AML-193 (cell line): ENCODE measurements around the gene HEATR5A.
"Not testable (repeated sequence)": the region's sequence is repeated elsewhere in the genome, so short reads cannot be mapped to it uniquely, and the experiment has no call there.

ENCODE experiments used
- DNase-seq, 2 experiments: peaks; one replicate each; lab custom pipeline; 2025; lab: John Stamatoyannopoulos, UW

The HEATR5A gene

DNA sequence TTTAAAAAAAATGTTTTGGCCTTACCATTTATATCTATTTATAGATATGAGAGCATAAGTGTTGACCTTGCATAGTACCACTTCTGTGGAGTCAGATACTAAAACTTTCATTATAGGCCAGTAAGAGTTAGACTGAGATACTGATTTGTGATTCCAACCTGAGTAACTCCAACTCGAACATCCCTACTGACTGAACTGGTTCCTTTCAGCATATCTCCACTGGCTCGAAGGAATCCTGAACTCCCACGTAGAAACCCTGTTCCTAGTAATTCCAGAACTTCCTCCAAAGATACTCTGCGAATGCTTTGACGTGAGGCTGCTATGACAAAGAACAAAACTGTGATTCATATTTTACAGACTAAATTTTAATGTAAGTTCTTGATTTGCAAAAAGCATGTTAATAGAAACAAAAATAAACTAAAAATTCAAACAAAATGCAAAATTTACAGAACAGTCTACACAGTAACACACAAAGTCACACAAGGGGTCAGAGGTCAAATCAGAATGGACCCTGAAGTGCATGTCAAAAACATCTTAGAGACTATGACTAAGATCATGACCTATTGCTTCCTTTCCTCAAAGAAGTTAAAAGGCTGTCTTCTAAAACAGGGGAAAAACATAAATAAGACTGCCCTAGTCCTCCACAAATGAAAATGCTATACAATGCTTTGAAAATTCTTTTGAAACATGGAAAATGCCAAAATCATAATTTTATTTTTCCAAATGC lies 31.5 kb downstream of the HEATR5A start:
- no peak for DNase-seq

DNA sequence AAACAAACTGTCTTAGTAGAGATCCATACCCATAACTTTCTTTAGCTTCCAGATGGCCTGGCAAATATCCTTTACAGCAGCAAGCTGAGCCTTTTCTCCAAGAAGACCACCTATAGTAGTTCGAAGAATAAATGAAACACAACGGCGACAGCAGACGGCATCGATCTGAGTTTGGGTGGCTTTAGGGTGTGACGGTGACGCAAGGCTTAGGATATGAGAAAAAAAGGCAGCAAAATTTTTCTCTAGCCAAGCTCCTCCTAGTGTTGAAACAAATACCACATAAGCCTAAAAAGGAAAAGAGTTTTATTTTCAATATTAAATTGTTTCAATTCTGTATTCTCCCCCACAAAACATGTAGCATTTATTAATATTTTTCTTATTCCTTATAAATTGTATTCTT lies 33.3 kb downstream of the HEATR5A start:
- DNase-seq, result no peak

DNA sequence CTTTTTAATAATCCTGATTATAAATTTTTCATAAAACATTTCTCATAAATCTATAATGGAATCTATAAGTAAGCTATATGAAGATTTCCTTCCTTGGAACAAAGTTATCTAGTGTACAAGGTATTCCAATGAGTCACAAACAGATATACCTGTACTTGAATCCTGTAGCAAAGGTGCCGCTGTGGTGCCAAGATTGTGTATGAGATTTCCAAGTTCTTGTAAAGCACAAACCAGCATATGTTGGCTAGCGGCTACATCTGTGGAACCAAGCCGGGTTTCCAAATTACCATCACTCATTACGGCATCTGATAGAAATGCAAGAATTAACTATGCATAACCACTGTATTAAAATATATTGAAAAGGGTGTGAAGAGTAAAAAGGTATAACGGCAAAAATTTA lies 34.1 kb downstream of the HEATR5A start:
- DNase-seq, result no peak

DNA sequence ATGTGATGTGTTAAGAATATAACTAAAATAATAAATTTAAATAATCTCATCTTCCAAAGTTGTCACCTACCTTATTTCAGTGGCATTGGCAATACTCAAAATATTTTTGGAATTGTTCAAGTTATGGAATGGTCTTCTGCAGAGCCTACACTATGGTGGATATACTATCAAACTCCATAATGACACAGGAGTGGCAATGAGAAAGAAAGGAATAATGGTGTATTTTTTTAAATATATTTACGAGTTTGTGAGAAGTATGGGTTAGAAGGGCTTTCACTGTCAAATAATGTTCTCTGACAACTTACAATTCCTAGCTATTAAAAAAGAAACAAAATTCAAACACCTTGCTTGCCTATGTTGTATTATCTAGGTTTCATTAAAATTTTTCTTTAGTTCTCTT lies 38.1 kb downstream of the HEATR5A start:
- DNase-seq, result no peak

DNA sequence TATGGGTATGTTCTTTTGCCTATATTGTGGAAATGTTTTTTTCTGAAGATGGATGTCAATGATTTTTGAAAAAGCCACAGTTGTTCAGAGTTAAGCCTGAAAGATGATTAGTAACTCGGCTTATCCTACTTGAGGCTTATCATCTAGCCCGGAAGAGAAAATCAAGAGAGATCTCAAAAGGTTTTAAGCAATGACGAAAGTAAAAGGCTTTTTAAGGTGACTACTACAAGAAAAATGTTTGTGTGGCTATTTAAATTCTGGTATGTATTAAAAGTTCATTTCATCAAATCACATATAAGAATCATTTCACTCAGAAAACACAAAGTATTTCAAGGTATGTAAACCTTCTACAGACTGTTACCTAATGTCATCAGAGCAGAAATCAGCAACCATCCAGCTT lies 40.2 kb downstream of the HEATR5A start:
- no peak for DNase-seq

DNA sequence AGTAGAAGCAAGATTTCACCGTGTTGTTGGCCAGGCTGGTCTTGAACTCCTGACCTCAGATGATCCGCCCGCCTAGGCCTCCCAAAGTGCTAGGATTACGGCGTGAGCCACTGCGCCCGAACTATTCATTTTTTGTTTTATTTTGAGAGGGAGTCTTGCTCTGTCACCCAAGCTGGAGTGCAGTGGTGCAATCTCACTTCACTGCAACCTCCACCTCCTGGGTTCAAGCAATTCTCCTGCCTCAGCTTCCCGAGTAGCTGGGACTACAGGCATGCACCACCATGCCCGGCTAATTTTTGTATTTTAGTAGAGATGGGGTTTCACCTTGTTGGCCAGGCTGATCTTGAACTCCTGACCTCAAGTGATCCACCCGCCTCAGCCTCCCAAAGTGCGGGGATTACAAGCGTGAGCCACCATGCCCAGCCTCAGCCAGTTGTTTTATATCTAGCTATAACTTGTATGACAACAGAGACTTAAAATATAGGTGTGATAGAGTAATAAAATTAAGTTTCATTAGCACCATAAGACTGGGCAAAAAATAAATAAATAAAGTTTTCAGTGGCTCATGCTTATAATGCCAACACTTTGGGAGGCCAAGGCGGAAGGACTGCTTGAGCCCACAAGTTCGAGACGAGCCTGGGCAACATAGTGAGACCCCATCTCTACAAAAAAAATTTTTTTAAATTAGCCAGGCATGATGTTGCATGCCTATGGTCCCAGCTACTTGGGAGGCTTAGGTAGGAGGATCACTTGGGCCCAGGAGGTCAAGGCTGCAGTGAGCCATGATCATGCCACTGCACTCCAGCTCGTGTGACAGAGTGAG lies 41.0 kb downstream of the HEATR5A start:
- DNase-seq, result not testable (repeated sequence)

DNA sequence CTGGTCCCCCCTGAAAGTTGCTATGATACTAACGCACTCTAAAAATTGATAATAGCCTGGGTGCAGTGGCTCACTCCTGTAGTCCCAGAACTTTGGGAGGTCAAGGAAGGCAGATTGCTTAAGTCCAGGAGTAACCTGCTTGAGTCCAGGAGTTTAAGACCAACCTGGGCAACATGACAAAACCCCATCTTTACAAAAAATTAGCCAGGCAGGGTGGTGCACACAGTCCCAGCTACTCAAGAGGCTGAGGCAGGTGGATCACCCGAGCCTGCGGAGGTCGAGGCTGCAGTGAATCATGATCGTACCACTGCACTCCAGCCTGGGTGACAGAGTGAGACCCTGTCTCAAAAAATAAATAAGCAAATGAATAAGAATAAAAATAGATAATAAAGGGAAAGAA lies 42.9 kb downstream of the HEATR5A start:
- no peak for DNase-seq

DNA sequence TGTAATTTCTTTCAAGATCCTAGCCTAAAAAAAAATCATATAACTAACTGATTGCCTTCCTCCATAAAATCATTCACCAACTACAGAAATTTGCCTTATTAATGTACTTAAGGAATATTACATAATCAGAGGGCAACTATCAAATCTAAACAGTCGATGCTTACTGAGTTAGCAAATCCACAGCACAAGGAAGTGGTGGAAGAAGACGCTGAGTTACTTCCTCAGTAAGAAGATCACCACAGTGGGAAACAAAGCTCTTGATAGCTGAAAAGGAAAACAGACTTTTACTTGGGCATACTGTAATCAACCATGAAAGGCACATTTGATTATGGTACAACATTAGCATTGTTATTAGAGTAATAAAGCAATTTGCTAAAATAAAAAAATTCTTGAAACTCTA lies 48.7 kb downstream of the HEATR5A start:
- DNase-seq, result peak; percentile 68 to 87

DNA sequence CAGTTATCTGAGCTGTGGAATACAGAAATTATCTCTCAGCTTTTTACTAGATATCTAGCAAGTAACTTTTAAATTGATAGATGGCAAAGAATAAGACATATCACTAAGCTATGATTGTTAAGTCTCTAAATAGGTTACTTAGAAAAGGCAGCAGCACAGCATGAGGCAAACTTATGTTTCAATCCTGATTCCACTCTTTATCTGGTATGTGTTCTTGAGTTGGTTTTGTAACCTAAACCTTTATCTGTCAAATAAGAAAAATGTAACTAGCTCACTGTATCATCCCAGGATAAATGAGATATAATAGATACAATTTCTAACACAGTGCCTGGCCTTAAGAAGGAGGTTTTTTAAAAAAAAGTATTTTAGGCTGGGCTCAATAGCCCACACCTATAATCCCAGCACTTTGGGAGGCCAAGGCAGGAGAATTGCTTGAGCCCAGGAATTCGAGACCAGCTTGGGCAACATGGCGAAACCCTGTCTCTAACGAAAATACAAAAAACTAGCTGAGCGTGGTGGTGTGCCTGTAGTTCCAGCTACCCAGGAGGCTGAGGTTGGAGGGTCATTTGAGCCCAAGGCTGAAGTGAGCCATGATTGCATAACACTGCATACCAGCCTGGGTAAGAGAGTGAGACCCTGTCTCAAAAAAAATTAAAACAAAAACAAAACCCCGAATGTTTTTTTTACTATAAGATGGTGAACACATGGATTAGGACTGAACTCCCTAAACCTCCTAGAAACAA lies 56.8 kb downstream of the HEATR5A start:
- DNase-seq, result no peak

DNA sequence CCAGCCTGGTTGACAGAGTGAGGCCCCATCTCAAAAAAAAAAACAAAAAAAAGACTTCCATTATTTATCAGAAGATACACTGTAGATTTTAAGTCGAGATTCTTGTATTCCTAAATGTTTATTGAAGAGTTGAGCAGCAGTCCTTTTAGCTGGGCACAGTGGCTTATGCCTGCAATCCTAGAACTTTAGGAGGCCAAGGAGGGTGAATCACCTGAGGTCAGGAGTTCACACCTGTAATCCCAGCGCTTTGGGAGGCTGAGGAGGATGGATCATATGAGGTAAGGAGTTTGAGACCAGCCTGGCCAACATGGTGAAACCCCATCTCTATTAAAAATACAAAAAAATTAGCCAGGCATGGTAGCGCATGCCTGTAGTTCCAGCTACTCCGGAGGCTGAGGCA lies 57.6 kb downstream of the HEATR5A start:
- no peak for DNase-seq

DNA sequence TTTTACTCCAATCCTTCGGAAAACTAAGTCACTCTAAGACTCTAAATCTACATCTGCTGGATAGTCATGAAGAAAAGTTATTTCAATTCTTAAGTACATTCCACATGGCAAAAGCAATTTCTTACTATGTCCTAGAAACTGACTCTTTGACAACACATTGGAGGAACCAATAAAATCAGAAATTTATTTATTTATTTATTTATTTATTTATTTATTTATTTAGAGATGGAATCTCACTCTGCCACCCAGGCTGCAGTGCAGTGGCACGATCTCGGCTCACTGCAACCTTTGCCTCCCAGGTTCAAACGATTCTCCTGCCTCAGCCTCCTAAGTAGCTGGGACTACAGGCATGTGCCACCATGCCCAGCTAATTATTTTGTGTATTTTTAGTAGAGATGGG lies 58.6 kb downstream of the HEATR5A start:
- DNase-seq, result not testable (repeated sequence)

DNA sequence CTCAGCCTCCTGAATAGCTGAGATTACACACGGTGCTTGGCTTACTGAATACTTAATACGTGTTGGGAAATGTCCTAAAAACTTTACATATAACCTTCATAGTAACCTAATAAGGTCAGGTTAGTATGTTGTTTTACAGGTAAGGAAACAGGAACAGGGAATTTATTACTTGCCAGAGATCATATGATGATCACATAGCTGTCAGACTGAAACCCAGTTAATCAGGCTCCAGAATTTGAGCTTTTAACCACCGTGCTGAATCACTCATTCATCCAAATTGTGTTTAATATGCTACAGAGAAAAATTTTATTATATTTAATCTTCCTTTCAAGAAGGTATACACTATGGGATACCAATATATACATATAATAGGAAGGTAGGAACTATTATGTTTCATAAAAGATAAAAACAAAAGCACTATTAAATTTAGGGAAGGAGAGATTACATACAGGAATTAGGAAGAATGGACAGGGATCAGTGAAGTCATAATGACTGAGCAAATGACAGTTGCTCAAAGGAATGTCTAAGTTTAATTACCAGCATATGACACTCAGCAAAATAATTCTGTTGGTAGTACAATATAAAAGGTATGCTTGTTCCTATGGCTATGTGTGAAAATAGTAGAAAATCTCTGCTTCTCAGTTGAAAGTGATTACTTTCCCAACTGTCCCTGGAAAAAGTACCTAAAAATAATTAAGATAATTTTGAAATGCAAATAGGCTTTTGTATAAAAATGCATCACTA lies 59.3 kb downstream of the HEATR5A start:
- no peak for DNase-seq

DNA sequence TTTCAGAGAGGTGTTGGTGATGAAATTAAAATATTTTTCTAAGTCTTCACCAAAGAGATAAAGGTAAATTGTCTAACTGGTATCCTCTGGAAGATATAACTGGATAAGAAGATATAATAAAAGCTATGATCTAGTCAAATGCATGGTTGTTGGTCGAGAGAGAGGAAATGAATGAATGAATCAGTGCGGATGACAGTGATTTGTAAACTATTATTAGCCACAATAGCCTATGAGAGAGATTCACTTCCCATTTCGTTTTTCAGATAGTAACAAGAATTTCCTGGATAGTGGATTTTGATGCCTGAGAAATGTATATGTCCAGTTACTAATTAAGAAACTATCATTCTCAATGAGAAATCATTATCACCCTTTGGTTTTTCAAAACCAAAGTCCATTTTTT lies 63.1 kb downstream of the HEATR5A start:
- DNase-seq, result no peak

DNA sequence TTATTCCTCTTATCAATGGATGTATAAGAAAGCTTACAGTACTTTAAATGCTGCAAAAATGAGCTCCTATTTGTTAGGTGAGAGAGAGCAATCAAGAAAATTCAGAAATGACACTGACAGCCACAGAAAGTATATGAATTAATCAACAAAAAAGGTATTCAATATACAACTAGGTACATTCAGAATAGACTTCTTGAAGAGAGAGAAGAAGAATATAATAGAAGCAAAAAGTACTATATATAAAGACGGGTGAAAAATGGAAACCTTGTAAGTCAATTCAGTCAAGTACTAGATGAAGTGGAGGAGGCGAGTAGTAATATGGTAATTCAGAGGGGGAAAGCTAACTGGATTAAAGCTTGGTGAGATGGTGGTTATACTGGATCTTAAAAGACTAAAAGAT lies 74.3 kb downstream of the HEATR5A start:
- DNase-seq, result no peak

DNA sequence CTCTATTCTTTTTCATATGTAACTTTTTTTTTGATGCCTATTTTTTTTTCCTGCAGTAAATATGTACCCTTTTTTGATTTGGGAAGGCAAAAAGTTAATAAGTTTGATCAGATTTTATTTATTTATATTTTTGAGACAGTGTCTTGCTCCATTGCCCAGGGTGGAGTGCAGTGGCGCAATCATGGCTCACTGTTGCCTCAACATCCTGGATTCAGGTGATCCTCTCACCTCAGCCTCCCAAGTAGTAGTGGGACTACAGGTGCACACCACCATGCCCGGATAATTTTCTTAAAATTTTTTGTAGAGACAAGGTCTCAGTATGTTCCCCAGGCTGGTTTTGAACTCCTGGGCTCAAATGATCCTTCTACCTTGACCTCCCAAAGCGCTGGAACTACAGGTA lies 79.1 kb downstream of the HEATR5A start:
- no peak for DNase-seq

DNA sequence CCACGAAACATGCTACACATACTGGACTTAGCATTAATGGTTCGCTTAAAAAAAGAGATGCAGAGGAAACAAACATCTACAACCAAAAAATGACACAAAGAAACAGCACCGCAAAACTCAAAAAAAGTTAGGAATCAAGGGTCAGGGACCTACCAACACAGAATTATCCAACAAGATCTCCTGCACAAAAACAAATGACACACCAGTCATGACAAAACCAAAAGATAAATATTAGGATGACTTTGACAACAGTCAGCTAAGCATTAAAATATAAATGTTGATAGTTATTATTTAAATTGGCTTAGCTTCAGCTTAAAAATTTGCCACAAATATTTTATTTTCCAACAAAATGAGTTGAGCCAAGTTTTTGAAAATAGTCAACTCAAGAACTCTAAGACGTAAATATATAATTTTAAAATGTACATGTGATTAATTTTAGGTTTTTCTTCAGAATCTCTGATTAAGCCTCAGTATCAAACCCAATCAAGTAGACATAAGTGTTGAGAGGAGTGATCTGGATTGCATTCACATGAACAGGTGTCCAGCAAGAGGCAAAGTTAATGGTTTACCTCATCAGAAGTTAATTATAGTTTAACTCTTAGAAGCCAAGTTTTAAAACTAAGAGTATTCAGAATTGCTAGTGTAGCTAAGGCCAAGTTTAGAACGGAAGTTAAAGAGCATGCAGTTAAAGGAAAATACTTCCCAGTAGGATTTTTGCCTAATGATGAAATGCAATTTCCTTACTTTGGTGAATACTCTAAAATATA lies 79.9 kb downstream of the HEATR5A start:
- DNase-seq, result no peak

DNA sequence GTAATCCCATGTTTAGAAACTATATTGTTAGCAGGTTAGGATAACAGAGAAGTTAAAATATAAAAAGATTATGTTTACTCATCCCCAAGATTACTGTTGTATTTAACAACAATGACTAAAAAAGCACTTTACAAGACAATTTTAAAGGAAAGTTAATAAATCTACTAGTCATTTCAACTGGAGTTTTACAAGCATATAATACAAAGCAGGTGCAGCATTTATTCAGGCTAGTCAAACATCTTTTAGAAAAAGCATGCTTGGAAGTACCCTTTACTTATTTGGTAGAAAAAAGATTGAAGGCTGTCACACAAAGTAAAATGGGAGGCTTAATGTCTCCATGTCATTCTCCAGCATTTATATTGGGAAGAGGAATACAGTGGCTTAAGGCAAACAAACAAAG lies 80.6 kb downstream of the HEATR5A start:
- DNase-seq, result no peak

DNA sequence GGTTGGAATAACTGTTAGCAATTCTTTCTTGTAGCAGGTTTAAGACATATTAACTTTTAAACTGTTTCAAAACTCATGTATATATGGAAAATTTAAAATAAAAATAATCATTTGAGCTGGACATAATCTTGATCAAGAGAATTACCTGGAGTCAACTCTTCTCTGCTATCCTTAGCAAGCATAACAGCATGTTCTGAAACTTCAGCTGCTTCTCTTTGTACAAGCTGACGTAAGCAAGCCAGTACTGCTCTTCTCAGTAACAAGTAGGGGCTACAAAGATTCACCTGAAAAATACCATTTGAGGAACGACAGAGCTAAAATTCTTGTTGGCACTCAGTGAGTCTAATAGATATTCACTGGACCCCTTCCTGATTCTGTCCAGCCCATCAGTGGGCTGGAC lies 83.0 kb downstream of the HEATR5A start:
- no peak for DNase-seq

DNA sequence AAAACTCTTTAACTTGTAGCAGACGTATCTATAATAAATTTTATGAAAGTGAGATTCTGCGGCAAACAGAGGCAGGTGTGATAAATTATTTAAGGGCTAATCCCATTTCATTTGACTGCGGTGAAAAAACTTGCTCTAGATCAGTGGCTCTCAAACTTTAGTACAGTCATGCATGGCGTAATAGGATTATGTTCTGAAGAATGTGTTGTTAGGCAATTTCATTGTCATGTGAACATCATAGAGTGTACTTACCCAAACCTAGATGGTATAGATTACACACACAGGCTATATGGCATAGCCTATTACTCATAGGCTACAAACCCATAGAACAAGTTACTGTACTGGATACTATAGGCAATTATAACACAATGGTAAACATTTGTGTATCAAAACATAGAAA lies 83.7 kb downstream of the HEATR5A start:
- peak; percentile 87 to 92 for DNase-seq

DNA sequence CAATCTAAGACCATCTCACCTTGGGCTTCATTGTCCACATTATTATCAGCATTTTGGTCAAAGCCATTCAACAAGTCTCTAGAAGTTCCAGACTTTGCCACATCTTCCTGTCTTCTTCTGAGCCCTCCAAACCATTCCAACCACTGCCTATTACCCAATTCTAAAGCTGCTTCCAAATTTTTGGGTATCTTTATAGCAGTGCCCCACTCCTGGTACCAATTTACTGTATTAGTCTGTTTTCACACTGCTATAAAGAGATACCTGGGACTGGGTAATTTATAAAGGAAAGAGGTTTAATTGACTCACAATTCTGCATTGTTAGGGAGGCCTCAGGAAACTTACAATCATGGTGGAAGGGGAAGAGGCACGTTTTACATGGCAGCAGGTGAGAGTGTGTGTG lies 89.0 kb downstream of the HEATR5A start:
- not testable (repeated sequence) for DNase-seq

DNA sequence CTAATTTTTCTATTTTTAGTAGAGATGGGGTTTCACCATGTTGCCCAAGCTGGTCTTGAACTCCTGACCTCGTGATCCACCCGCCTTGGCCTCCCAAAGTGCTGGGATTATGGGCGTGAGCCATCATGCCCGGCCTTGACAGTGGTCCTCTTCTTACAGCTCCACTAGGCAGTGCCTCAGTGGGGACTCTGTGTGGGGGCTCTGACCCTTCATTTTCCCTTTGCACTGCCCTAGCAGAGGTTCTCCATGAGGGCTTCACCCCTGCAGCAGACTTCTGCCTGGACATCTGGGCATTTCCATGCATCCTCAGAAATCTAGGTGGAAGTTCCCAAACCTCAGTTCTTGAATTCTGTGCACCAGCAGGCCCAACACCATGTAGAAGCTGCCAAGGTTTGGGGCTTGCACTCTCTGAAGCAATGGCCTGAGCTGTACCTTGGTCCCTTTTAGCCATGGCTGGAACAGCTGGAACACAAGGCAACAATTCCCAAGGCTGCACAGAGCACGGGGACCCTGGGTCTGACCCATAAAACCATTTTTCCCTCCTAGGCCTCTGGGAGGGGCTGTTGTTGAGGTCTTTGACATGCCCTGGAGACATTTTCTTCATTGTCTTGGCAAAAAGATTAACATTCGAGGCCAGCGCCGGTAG lies 90.4 kb downstream of the HEATR5A start:
- DNase-seq, result not testable (repeated sequence)
